Endometrial microvascular endothelial cells (primary cell): ENCODE data around the gene MRPL38. TPM values are rescaled to one million over a fixed set of nuclear protein-coding genes. Genes with fewer than 3 reads are reported as not detected.
"Not testable (repeated sequence)": the region's sequence is repeated elsewhere in the genome, so short reads cannot be mapped to it uniquely, and the experiment has no call there.

Experiments used
- in situ Hi-C: cut with HindIII; loops from 2 replicates; pipeline ENCODE4 v1.10.0; 2017; ENCODE audit warnings: low sequenced_read_pairs, low pct_unique_long_range_greater_than_20kb; ENCODE audit errors: inconsistent ontology term
- total RNA-seq: library from RNA; depleted of rRNA; stranded (reverse); fragments of >200 nt; gene quantifications from one replicate; pipeline ENCODE4 v1.2.3, GENCODE V29; 2015; ENCODE audit errors: inconsistent ontology term

Gene MRPL38
- total RNA-seq, 1 donor from 2014 or later = 44.7 TPM

DNA sequence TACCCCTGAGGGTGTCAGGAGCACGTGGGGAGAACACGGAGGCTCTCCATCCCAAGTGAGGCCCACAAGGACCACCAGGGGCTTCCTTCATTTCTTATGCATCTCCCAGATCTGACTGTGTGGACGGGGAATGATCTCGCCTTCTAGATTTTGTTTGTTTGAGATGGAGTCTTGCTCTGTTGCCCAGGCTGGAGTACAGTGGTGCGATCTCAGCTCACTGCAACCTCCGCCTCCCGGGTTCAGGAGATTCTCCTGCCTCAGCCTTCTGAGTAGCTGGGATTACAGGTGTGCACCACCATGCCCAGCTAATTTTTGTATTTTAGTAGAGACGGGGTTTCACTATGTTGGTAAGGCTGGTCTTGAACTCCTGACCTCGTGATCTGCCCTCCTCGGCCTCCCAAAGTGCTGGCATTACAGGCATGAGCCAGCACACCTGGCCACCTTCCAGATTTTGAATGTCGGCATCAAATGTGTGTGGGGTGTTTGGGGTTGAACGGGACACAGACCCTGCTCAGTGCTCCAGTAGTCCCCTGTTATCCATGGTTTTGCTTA, 35.9 kb downstream of the MRPL38 start:
- in situ Hi-C loops = not testable (repeated sequence)

DNA sequence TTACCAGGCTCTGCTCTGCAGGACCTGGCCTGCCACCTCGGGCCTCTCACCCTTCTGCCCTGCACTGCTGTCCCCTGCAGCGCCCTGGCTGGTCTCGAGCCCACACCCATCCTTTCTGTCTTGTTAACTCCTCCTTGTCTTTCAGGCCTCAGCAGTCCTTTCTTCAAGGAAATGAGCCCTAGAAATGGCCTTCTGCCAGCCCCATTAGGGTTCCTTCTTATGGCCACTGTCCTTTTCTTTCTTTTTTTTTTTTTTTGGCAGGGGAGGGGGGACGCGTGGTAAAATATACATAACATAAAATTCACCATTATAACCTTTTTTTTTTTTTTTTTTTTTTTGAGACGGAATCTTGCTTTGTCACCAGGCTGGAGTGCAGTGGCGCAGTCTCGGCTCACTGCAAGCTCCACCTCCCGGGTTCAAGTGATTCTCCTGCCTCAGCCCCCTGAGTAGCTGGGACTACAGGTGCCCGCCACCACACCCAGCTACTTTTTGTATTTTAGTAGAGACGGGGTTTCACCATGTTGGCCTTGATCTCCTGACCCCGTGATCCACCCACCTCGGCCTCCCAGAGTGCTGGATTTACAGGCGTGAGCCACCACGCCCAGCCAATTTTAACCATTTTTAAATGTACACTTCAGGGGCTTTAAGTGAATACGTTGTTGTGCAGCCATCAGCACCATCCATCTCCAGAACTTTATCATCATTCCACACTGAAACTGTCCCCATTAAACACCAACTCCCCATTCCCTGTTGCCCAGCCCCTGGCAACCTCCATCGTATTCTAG, 39.1 kb downstream of the MRPL38 start:
- in situ Hi-C loops = not testable (repeated sequence)

- in situ Hi-C loops = not testable (repeated sequence)
Observed at GRCh38 chr17:75864887-75865286, 39.8 kb downstream of the MRPL38 start.

- in situ Hi-C loops = no loop called here
Observed at GRCh38 chr17:75864448-75864871, 40.2 kb downstream of the MRPL38 start.

- in situ Hi-C loops = no loop called here
Observed at GRCh38 chr17:75861927-75862317, 42.8 kb downstream of the MRPL38 start.

- in situ Hi-C loops = not testable (repeated sequence)
Observed at GRCh38 chr17:75859358-75859757, 45.3 kb downstream of the MRPL38 start.

DNA sequence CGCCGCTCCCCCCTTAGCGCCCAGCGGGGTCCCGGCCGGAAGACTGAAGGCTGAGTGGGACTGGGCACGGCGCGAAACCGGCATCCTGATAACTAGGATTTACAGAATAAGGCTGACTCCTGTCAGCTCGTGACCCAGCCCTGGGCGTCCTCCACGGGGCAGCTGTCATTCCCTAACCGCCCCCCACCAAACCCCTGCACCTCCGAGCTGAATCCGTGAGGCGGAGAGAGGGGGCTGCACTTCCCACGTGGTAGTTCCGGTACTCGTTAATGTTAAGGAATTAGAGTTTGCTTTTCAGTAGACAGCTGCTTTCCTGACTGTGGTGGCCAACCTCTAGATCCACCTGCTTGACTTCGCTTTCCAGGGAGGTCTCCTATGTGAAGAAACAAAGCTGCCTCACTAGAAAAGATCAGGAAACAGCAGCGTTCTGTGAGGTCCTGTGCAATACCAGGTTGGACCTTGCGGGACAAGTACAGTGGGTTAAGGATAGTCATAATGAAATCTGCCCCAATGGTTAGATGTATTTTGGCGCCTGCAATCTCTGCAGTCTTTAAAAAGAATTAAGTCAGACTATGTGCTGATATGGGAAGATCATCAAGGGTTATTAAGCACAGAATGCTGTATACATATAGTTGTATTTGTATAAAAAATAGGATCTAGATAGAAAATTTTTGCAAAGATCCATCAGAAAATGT, 48.5 kb downstream of the MRPL38 start:
- in situ Hi-C loops = no loop called here

DNA sequence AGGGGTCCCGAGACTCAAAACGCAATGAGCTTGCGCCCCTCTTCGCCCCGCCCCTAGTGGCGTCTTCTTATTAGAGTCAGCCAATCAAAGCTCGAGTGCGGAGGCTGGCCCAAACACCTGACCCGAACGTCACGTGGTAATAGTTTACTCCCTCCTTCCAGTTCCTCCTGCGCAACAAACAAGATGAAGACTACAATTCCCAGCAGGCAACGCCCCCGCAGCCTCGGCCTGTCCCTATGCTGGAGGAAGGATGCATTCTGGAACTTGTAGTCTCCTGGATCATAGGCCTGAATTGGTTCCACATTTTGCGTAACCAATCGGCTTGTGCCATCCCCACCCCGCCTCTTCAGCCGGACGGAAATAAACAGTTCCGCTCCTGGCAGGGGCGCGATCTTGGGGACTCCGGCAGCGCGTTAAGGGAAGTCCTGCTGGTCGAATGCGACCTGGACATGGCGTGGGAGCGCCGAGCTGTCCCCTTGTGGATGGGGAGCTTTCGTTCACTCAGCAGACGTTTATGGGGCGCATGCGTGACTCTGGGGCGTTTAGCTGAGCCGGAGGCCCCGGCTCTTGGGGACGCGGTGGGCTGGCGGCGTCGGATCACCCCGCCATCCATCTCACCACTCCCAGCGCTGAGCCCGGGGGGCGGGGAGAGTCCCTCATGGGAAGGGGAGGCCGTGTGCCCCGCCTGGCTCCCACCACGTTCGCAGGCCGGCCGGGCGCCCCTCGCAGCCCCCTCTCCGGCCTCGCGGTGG, 49.2 kb downstream of the MRPL38 start, which contains the start of gene WBP2:
Gene WBP2, minus strand, starts transcription at position 26 of the 752 bp plus-strand sequence. CDS start 38 bp downstream, outside the sequence.
- in situ Hi-C loops = no loop called here

GRCh38 chr17:75854881-75855309, 49.8 kb downstream of the MRPL38 start:
- in situ Hi-C loops = no loop called here

DNA sequence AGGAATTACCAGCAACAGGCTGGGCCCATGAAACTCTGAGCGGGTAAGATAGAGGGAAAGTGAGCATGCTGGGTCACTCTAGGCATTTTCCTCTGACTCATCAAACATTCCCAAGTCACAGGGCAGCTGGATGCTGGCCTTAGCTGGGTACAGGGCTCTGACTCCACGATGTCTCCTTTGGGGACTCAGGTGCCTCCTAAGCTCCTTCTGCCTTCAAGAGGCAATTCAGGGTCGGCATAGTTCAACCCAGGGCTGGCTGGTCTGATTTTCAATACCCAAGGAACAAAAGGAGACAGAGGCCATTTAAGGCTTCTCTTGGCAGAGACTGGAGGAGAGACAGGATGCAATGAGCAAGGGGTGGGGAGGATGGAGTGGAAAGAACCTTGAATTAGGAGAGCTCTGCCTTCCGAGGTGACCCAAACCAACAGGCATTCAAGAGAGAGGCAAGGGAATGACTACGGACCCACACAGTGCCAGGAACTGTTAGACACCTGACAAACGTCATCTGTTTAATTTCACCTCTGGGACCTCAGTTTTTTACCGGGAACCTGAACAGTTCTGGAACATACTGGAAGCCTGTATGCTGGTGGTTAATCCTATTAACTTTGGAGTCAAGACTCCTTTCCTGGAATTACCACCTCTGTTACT, 50.5 kb downstream of the MRPL38 start:
- in situ Hi-C loops = no loop called here

GRCh38 chr17:75853433-75853832, 51.3 kb downstream of the MRPL38 start:
- in situ Hi-C loops = no loop called here

DNA sequence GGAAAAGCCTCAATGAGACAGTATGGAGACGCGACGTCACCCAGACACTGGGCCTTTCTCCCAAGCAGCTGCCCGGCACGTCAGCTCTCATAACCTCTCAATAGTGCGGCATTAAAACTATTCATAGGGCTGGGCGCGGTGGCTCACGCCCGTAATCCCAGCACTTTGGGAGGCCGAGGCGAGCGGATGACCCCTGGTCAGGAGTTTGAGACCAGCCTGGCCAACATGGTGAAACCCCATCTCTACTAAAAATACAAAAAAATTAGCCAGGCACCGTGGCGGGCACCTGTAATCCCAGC, 53.0 kb downstream of the MRPL38 start:
- in situ Hi-C loops = not testable (repeated sequence)

DNA sequence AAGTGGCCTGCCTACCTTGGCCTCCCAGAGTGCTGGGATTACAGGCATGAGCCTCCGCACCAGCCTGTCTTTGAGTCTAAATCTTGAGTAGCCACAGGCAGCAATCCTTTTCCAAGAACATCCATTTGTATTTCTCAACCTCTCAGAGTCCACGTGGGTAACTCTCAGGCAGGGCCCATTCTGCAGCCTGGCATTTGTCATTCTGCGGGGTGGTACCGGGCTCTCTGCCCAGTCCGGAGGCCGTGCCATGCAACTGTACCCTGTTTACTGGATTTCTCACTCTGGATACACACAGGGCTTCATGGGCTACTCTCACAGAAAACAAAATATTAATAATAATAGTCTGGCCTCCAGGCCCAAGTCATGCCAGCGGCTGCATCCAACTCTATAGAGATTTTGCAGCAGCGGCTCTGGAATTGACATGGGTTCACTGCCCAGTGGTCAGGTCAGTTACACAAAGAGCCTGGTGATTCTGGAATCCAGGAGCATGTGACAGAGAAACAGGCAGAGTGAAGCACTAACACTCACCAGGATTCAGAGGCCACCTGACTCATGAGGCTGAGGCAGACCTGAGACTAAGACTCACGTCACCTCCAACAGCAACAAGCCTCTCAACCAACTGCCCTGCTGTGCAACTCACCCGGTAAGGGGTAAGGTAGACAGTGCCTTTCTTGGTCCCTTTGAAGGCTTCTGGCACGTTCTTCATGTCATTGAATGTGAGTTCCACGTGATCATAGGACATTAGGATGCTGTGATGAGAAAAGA, 53.6 kb downstream of the MRPL38 start:
- in situ Hi-C loops = no loop called here

DNA sequence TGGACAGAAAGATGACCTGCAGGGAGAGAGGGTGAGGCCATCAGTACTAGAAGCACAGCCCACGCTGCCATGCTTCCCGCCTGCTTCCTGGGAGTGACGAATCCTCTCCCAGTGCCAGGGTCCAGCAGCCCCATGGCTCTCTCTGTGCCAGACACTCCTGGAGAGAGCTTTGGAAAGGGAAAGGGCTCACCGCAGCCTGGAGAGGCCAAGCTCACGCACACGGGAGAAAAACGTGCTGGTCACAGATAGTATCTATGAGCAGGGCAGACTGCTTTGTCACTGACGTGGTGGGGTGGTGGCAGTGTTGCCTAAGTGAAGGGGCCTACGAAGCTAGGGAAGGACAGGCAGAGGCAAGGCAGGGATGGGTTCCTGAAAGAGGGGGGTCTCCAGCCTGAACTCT, 55.0 kb downstream of the MRPL38 start:
- in situ Hi-C loops = no loop called here

GRCh38 chr17:75849279-75849646, 55.4 kb downstream of the MRPL38 start:
- in situ Hi-C loops = no loop called here
